IPS-18c (cell line): ENCODE measurements around the gene CTDSPL.
"Not testable (repeated sequence)": the region's sequence is repeated elsewhere in the genome, so short reads cannot be mapped to it uniquely, and the experiment has no call there.

Source experiments
- H3K4me3 ChIP-seq: 2 replicates; pipeline ENCODE4 v1.7.0; 2013; ENCODE audit warnings: low read depth, mild to moderate bottlenecking, low read length, moderate library complexity; ENCODE audit not compliant: insufficient read depth
- H3K9me3 ChIP-seq: one replicate; pipeline ENCODE4 v1.6.1; 2013; ENCODE audit warnings: mild to moderate bottlenecking, low read length, moderate library complexity; ENCODE audit not compliant: control insufficient read depth, insufficient read depth

Gene CTDSPL

GRCh38 chr3:37861620-37862041, at the start of gene CTDSPL:
TSS of gene CTDSPL (plus strand) at chr3:37861880. CDS start at chr3:37862200, 320 bp downstream.
- Histone ChIP-seq H3K9me3 (no peaks in the 10 kb centered on the region), H3K4me3 (peak within 1 kb of the TSS; percentile 77)

GRCh38 chr3:37812499-37812896, 49.2 kb upstream of the CTDSPL start:
- Histone ChIP-seq H3K9me3 (peaks cover 2% of the 10 kb centered on the region), H3K4me3 (no peak overlapping the region)

GRCh38 chr3:37813403-37813802, 48.3 kb upstream of the CTDSPL start:
- Histone ChIP-seq H3K4me3 (no peak overlapping the region), H3K9me3 (peaks cover 2% of the 10 kb centered on the region)

- H3K4me3 ChIP-seq: no peak overlapping the region
- peaks cover 2% of the 10 kb centered on the region for H3K9me3 ChIP-seq
Measured at GRCh38 chr3:37814547-37814946, 47.1 kb upstream of the CTDSPL start.

- not testable (repeated sequence) for H3K4me3 ChIP-seq, H3K9me3 ChIP-seq
Measured at GRCh38 chr3:37815156-37815555, 46.5 kb upstream of the CTDSPL start.

GRCh38 chr3:37816271-37816670, 45.4 kb upstream of the CTDSPL start:
- Histone ChIP-seq H3K4me3 (no peak overlapping the region), H3K9me3 (no peaks in the 10 kb centered on the region)

- no peaks in the 10 kb centered on the region for H3K9me3 ChIP-seq
- no peak overlapping the region for H3K4me3 ChIP-seq
Measured at GRCh38 chr3:37819591-37819990, 42.1 kb upstream of the CTDSPL start.

GRCh38 chr3:37820286-37820685, 41.4 kb upstream of the CTDSPL start:
- no peak overlapping the region for H3K4me3 ChIP-seq
- no peaks in the 10 kb centered on the region for H3K9me3 ChIP-seq

- no peaks in the 10 kb centered on the region for H3K9me3 ChIP-seq
- no peak overlapping the region for H3K4me3 ChIP-seq
Measured at GRCh38 chr3:37823189-37823588, 38.5 kb upstream of the CTDSPL start.

- no peak overlapping the region for H3K4me3 ChIP-seq
- no peaks in the 10 kb centered on the region for H3K9me3 ChIP-seq
Measured at GRCh38 chr3:37824090-37824953, 37.4 kb upstream of the CTDSPL start.

GRCh38 chr3:37824954-37825328, 36.7 kb upstream of the CTDSPL start:
- Histone ChIP-seq H3K4me3 (no peak overlapping the region), H3K9me3 (no peaks in the 10 kb centered on the region)

GRCh38 chr3:37825744-37826400, 35.8 kb upstream of the CTDSPL start:
- Histone ChIP-seq H3K9me3 (no peaks in the 10 kb centered on the region), H3K4me3 (no peak overlapping the region)

- Histone ChIP-seq H3K4me3 (no peak overlapping the region), H3K9me3 (no peaks in the 10 kb centered on the region)
Measured at GRCh38 chr3:37826502-37826901, 35.2 kb upstream of the CTDSPL start.

- no peaks in the 10 kb centered on the region for H3K9me3 ChIP-seq
- no peak overlapping the region for H3K4me3 ChIP-seq
Measured at GRCh38 chr3:37826933-37827332, 34.7 kb upstream of the CTDSPL start.

- no peak overlapping the region for H3K4me3 ChIP-seq
- H3K9me3 ChIP-seq: no peaks in the 10 kb centered on the region
Measured at GRCh38 chr3:37832480-37832879, 29.2 kb upstream of the CTDSPL start.

GRCh38 chr3:37833302-37834186, 28.1 kb upstream of the CTDSPL start:
- H3K4me3 ChIP-seq: no peak overlapping the region
- H3K9me3 ChIP-seq: no peaks in the 10 kb centered on the region

GRCh38 chr3:37836589-37836988, 25.1 kb upstream of the CTDSPL start:
- Histone ChIP-seq H3K4me3 (no peak overlapping the region), H3K9me3 (no peaks in the 10 kb centered on the region)
